ENCODE measurements around the gene ITGA4. TPM values are rescaled to one million over a fixed set of nuclear protein-coding genes. Genes with fewer than 3 reads are reported as not detected.

Gene ITGA4
- total and polyA plus RNA-seq, 9 donors, result 1.0 to 7.2 (median 2.1) TPM

DNA sequence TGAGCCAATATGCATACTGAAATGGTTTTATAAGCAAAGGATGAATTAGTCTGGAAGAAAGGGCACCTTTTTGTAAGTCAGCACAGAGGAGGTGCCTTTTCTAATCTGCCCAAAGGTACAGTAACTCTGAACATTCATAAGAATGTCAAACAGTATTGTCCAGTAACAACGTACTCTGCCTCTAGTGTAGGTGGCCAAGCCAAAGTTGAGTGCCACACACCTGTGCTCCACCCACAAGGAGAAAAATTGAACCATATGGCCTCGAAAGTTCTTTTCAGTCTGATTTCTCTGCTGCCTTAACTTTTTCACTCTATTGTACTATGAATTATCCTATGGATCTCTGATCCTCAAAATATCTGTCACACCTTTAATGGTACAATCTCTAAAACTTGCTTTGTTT lies 112.9 kb downstream of the ITGA4 start:
- Histone ChIP-seq H3K4me3 (no peak overlapping the region), H3K27me3 (no peaks in the 10 kb centered on the region), H3K9me3 (no peaks in the 10 kb centered on the region), H3K27ac (no peak overlapping the region), H3K4me1 (ENCODE audit: insufficient read depth) (no peaks in the 10 kb centered on the region), H3K36me3 (no peaks in the 10 kb centered on the region)
- no peak for TF ChIP-seq POLR2A (IDR thresholded peaks at IDR 0.05)
- TF ChIP-seq, protein P1, sequence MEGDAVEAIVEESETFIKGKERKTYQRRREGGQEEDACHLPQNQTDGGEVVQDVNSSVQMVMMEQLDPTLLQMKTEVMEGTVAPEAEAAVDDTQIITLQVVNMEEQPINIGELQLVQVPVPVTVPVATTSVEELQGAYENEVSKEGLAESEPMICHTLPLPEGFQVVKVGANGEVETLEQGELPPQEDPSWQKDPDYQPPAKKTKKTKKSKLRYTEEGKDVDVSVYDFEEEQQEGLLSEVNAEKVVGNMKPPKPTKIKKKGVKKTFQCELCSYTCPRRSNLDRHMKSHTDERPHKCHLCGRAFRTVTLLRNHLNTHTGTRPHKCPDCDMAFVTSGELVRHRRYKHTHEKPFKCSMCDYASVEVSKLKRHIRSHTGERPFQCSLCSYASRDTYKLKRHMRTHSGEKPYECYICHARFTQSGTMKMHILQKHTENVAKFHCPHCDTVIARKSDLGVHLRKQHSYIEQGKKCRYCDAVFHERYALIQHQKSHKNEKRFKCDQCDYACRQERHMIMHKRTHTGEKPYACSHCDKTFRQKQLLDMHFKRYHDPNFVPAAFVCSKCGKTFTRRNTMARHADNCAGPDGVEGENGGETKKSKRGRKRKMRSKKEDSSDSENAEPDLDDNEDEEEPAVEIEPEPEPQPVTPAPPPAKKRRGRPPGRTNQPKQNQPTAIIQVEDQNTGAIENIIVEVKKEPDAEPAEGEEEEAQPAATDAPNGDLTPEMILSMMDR (IDR thresholded peaks at IDR 0.05), result no peak
- TF ChIP-seq EP300 (IDR thresholded peaks at IDR 0.05), result no peak
- no peak for DNase-seq
- 80 to 90% (median 87%) methylated on average over 2 of the region's 2 CpGs for WGBS, 3 donors
- intact Hi-C loops (cut with DNase I), result no loop called here

DNA sequence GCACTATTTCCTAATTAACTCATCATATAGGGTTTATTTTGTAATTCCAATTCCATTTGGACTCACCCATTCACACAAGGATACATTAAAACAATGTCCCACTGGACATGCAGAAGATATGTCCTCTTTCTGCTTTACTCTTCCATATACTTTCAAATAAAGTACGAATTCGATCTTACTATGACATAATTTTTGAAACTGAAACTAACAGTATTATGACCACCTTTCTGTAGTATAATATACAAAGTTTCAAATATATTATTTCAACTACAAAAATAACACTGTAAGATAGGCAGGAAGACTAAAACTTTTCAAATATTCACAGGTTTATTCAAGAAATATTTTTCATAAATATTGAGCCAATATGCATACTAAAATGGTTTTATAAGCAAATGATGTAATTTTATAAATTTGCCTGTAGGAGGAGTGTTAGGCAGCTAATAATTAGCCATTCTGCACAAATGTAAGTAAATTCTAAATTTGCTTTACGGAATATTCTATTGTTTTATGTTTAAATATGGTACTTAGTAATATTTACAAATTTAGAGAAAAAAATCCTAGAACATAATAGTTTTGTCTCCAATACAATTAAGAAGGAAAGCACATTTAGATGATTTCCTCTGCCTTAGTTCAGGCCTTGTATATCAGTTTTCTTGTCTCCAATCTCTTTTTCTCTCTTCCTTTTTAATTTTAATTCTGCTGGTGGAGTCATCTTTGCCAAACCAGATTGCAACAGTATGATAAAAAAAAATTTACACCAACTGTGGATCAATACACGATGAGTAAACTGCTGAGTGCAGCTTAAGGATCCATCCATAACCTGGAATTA lies 113.9 kb downstream of the ITGA4 start:
- intact Hi-C loops (cut with DNase I), result no loop called here
- no peak overlapping the region for H3K27ac ChIP-seq
- H3K4me1 ChIP-seq (ENCODE audit: insufficient read depth), result no peaks in the 10 kb centered on the region
- TF ChIP-seq, protein P1 (IDR thresholded peaks at IDR 0.05), result no peak
- TF ChIP-seq EP300 (IDR thresholded peaks at IDR 0.05) (no peak), POLR2A (IDR thresholded peaks at IDR 0.05) (no peak)
- no peaks in the 10 kb centered on the region for H3K27me3 ChIP-seq
- H3K4me3 ChIP-seq, result no peak overlapping the region
- WGBS, 3 donors, result 71 to 77% (median 75%) methylated on average over 4 of the region's 4 CpGs
- no peaks in the 10 kb centered on the region for H3K36me3 ChIP-seq
- DNase-seq, result no peak
- H3K9me3 ChIP-seq, result no peaks in the 10 kb centered on the region

DNA sequence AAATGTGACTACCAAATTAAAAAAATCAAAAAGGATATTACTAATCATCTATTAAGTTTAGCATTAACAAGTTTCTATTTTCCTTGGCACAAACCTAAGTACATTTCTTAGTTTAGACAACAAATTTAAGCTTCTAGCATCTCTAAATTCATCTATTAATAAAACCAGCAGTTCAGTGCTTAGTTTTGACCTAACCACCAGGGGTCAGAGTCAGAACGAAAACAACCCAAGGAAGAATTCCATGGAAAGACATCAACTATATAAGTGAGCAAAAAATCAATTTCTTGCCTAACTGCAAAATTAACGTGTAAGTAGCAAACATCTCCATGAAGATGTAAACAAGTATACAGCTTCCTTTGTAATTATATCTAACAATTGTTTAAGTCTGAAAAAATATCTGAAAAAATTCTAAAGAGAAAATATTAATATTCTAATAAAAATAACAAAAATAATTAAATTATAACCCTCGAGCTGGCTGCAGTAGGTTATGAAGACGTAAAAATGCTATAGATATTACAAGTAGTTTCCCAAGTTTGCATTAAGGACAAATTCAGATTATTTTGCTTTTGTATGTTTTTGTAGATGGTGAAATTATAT lies 116.1 kb downstream of the ITGA4 start:
- Histone ChIP-seq H3K4me3 (no peak overlapping the region), H3K9me3 (no peaks in the 10 kb centered on the region), H3K4me1 (ENCODE audit: insufficient read depth) (no peaks in the 10 kb centered on the region), H3K27ac (no peak overlapping the region), H3K36me3 (no peaks in the 10 kb centered on the region), H3K27me3 (no peaks in the 10 kb centered on the region)
- WGBS, 3 donors, result 44 to 49% (median 48%) methylated on average over 4 of the region's 4 CpGs
- DNase-seq, result no peak
- TF ChIP-seq, protein P1 (IDR thresholded peaks at IDR 0.05), result no peak
- TF ChIP-seq EP300 (IDR thresholded peaks at IDR 0.05) (no peak), POLR2A (IDR thresholded peaks at IDR 0.05) (no peak)
- intact Hi-C loops (cut with DNase I), result no loop called here

DNA sequence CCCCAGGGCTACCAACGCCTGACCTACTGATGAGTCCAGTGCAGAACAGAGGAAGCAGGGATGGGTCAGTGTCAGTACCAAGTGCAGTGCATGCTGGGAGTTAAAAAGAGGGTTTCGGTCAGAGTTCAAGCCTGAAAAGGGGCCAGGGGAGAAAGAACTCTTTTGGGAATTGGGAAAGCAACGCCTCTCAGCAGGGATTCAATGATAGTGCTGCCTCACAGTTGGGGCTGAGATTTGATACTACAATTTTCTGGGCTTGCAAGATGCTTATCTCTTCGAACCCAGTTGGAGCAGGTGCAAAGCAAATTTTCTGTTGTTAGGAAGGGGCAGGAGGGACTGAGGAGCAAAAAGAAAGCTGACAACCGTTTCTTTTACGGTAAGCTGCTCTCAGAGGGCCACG lies 117.1 kb downstream of the ITGA4 start:
- Histone ChIP-seq H3K27me3 (no peaks in the 10 kb centered on the region), H3K4me3 (no peak overlapping the region), H3K36me3 (no peaks in the 10 kb centered on the region), H3K9me3 (no peaks in the 10 kb centered on the region), H3K27ac (no peak overlapping the region), H3K4me1 (ENCODE audit: insufficient read depth) (no peaks in the 10 kb centered on the region)
- 74 to 86% (median 80%) methylated on average over 7 of the region's 7 CpGs for WGBS, 3 donors
- DNase-seq, result no peak
- TF ChIP-seq EP300 (IDR thresholded peaks at IDR 0.05) (no peak), POLR2A (IDR thresholded peaks at IDR 0.05) (no peak)
- TF ChIP-seq, protein P1 (IDR thresholded peaks at IDR 0.05), result no peak
- intact Hi-C loops (cut with DNase I), result no loop called here

All from ovary (tissue), 9 donors.